SK-N-SH treated with all-trans-retinoic acid at 6 μM for 48 hours (cell line): ENCODE data around the gene TNS1.

Source experiments
- ATAC-seq: fragments of 200-7000 bp; cut with Tn5 transposase; 3 replicates; pipeline ENCODE4 v1.9.1; 2020; ENCODE audit warnings: mild to moderate bottlenecking, moderate library complexity
- ARNTL ChIP-seq: fragments of 450-650 bp; formaldehyde crosslinking; IDR thresholded peaks from 2 replicates; pipeline ENCODE4 v1.5.0; 2020; ENCODE audit warnings: low read depth, mild to moderate bottlenecking, moderate library complexity, borderline replicate concordance
- BACH2 ChIP-seq: fragments of 250-450 bp; sonication (Bioruptor Pico); IDR thresholded peaks from 2 replicates; pipeline ENCODE4 v1.9.0; 2021; ENCODE audit warnings: mild to moderate bottlenecking, borderline replicate concordance
- CSDC2 ChIP-seq: fragments of 250-450 bp; sonication (Bioruptor Pico); IDR thresholded peaks from 2 replicates; pipeline ENCODE4 v1.5.0; 2020; ENCODE audit warnings: mild to moderate bottlenecking, moderate library complexity
- ESRRG ChIP-seq: fragments of 250-450 bp; sonication (Bioruptor Pico); IDR thresholded peaks from 2 replicates; pipeline ENCODE4 v1.6.1; 2021; ENCODE audit warnings: mild to moderate bottlenecking
- GLIS3 ChIP-seq: fragments of 250-450 bp; sonication (Bioruptor Pico); IDR thresholded peaks from 2 replicates; pipeline ENCODE4 v1.5.0; 2020; ENCODE audit warnings: mild to moderate bottlenecking, moderate library complexity
- ISL1 ChIP-seq: fragments of 250-450 bp; sonication (Bioruptor Pico); IDR thresholded peaks from 2 replicates; pipeline ENCODE4 v2.1.2; 2022; ENCODE audit warnings: mild to moderate bottlenecking, moderate library complexity
- OSR1 ChIP-seq: fragments of 250-450 bp; sonication (Bioruptor Pico); IDR thresholded peaks from 2 replicates; pipeline ENCODE4 v1.8.0; 2022; ENCODE audit warnings: moderate library complexity, mild to moderate bottlenecking, inconsistent platforms
- PPARA ChIP-seq: fragments of 250-450 bp; sonication (Bioruptor Pico); IDR thresholded peaks from 2 replicates; pipeline ENCODE4 v1.5.0; 2020; ENCODE audit warnings: mild to moderate bottlenecking, borderline replicate concordance
- RARB ChIP-seq: fragments of 250-450 bp; sonication (Bioruptor Pico); IDR thresholded peaks from 2 replicates; pipeline ENCODE4 v1.8.0; 2021; ENCODE audit warnings: mild to moderate bottlenecking, moderate library complexity
- SNAI2 ChIP-seq: fragments of 250-450 bp; sonication (Bioruptor Pico); IDR thresholded peaks from 2 replicates; pipeline ENCODE4 v1.5.0; 2020; ENCODE audit warnings: mild to moderate bottlenecking, moderate library complexity
- TCF4 ChIP-seq: fragments of 250-450 bp; sonication (Bioruptor Pico); IDR thresholded peaks from 2 replicates; pipeline ENCODE4 v1.8.0; 2021; ENCODE audit warnings: mild to moderate bottlenecking, moderate library complexity, borderline replicate concordance
- TOX ChIP-seq: fragments of 250-450 bp; sonication (Bioruptor Pico); IDR thresholded peaks from 2 replicates; pipeline ENCODE4 v1.8.0; 2021; ENCODE audit warnings: mild to moderate bottlenecking, moderate library complexity, borderline replicate concordance
- ZC3H10 ChIP-seq: fragments of 250-450 bp; sonication (Bioruptor Pico); IDR thresholded peaks from 2 replicates; pipeline ENCODE4 v1.5.1; 2021; ENCODE audit warnings: mild to moderate bottlenecking, moderate library complexity
- ZFP3 ChIP-seq: fragments of 250-450 bp; sonication (Bioruptor Pico); IDR thresholded peaks from 2 replicates; pipeline ENCODE4 v1.5.0; 2020; ENCODE audit warnings: mild to moderate bottlenecking, moderate library complexity
- ZFP30 ChIP-seq: fragments of 450-650 bp; formaldehyde crosslinking; IDR thresholded peaks from 2 replicates; pipeline ENCODE4 v1.5.0; 2022; ENCODE audit warnings: mild to moderate bottlenecking, moderate library complexity
- ZNF565 ChIP-seq: fragments of 450-650 bp; formaldehyde crosslinking; conservative IDR thresholded peaks from 2 replicates; pipeline ENCODE4 v1.5.0; 2020; ENCODE audit warnings: low read depth, mild to moderate bottlenecking, moderate library complexity
- ZNF8 ChIP-seq: fragments of 450-650 bp; formaldehyde crosslinking; IDR thresholded peaks from 2 replicates; pipeline ENCODE4 v1.5.0; 2020; ENCODE audit warnings: mild to moderate bottlenecking, moderate library complexity
- TF ChIP-seq, protein P1 (sequence below): fragments of 250-450 bp; sonication (Bioruptor Pico); IDR thresholded peaks from 2 replicates; pipeline ENCODE4 v1.5.1; 2021; ENCODE audit warnings: mild to moderate bottlenecking, moderate library complexity
- TF ChIP-seq, protein P2 (sequence below): fragments of 250-450 bp; sonication (Bioruptor Pico); IDR thresholded peaks from 2 replicates; pipeline ENCODE4 v1.5.1; 2020; ENCODE audit warnings: low read depth, mild to moderate bottlenecking, moderate library complexity
- TF ChIP-seq, protein P3 (sequence below): fragments of 250-450 bp; sonication (Bioruptor Pico); IDR thresholded peaks from 2 replicates; pipeline ENCODE4 v1.8.0; 2021; ENCODE audit warnings: low read depth, mild to moderate bottlenecking, moderate library complexity, borderline replicate concordance
- TF ChIP-seq, protein P4 (sequence below): fragments of 250-450 bp; sonication (Bioruptor Pico); IDR thresholded peaks from 2 replicates; pipeline ENCODE4 v1.5.0; 2020; ENCODE audit warnings: mild to moderate bottlenecking, moderate library complexity

Gene TNS1

DNA sequence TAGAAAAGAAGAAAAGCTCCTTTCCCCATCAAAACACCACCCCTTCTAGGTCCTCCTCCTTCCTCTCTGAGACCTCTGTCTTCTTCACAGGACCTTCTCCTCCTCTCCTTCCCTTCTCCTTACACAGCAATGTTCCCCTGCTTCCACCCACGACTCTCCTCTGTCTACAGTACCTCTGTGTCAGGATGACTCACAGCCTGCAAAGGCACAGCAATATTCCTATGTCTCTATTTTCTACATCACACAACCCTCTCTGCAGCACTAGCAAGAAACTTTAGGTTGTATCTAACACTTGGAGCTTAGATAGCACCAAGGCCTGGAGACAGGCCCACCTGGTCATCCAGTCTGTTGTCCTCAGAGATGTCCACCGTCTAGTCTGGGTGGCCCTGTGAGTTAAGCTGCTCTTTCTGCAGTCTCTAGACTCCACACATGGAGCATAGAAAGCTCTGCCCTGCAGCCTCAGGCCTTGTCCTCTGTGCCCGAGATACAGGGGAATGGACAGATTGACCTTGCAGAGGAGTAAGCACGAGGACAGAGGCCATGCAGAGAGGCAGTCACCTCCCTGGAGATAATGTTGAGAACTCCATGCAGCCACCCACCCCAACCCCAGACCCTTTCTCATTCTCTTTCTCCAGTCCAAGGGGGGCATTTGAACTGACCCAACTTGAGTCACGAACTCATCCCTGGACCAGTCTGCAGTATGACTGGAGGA is 212.0 kb downstream of the TNS1 start:
- TF ChIP-seq ZFP3 (no peak), ZNF8 (CRISPR knock-in tag) (no peak), GLIS3 (CRISPR knock-in tag) (no peak), ARNTL (no peak), ISL1 (CRISPR knock-in tag) (no peak), ZNF565 (CRISPR knock-in tag) (no peak), ESRRG (no peak), RARB (CRISPR knock-in tag) (no peak), BACH2 (CRISPR knock-in tag) (no peak), TOX (CRISPR knock-in tag) (no peak), ZFP30 (CRISPR knock-in tag) (no peak), PPARA (CRISPR knock-in tag) (no peak)
- TF ChIP-seq, protein P1, sequence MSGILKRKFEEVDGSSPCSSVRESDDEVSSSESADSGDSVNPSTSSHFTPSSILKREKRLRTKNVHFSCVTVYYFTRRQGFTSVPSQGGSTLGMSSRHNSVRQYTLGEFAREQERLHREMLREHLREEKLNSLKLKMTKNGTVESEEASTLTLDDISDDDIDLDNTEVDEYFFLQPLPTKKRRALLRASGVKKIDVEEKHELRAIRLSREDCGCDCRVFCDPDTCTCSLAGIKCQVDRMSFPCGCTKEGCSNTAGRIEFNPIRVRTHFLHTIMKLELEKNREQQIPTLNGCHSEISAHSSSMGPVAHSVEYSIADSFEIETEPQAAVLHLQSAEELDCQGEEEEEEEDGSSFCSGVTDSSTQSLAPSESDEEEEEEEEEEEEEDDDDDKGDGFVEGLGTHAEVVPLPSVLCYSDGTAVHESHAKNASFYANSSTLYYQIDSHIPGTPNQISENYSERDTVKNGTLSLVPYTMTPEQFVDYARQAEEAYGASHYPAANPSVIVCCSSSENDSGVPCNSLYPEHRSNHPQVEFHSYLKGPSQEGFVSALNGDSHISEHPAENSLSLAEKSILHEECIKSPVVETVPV (CRISPR knock-in tag) = no peak
- TF ChIP-seq, protein P2, sequence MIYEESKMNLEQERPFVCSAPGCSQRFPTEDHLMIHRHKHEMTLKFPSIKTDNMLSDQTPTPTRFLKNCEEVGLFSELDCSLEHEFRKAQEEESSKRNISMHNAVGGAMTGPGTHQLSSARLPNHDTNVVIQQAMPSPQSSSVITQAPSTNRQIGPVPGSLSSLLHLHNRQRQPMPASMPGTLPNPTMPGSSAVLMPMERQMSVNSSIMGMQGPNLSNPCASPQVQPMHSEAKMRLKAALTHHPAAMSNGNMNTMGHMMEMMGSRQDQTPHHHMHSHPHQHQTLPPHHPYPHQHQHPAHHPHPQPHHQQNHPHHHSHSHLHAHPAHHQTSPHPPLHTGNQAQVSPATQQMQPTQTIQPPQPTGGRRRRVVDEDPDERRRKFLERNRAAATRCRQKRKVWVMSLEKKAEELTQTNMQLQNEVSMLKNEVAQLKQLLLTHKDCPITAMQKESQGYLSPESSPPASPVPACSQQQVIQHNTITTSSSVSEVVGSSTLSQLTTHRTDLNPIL = no peak
- TF ChIP-seq, protein P3, sequence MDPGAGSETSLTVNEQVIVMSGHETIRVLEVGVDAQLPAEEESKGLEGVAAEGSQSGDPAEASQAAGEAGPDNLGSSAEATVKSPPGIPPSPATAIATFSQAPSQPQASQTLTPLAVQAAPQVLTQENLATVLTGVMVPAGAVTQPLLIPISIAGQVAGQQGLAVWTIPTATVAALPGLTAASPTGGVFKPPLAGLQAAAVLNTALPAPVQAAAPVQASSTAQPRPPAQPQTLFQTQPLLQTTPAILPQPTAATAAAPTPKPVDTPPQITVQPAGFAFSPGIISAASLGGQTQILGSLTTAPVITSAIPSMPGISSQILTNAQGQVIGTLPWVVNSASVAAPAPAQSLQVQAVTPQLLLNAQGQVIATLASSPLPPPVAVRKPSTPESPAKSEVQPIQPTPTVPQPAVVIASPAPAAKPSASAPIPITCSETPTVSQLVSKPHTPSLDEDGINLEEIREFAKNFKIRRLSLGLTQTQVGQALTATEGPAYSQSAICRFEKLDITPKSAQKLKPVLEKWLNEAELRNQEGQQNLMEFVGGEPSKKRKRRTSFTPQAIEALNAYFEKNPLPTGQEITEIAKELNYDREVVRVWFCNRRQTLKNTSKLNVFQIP (CRISPR knock-in tag) = no peak
- peak; percentile 65 for ATAC-seq

DNA sequence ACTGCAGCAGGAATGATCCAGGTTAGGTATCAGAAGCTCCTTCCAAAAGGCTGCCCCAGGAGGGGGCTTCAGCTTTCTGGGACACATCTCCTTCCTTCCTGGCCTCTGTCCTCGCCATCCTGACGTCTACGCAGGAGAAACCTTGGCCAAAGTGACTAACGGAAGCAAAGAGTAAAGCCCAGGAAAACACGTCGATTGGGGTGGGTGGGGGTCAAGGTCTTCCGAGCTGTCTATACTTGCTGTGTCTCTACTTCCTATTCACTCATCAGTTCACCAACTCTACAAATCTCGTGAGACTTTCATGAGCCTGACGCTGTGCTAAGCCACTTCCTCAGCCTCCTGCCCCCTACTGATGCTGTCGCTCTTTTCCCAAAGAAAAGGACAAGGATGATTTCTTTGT is 212.6 kb downstream of the TNS1 start:
- no peak for ATAC-seq
- TF ChIP-seq GLIS3 (CRISPR knock-in tag) (no peak), SNAI2 (CRISPR knock-in tag) (no peak), OSR1 (no peak), PPARA (CRISPR knock-in tag) (no peak), BACH2 (CRISPR knock-in tag) (no peak), RARB (CRISPR knock-in tag) (no peak)

DNA sequence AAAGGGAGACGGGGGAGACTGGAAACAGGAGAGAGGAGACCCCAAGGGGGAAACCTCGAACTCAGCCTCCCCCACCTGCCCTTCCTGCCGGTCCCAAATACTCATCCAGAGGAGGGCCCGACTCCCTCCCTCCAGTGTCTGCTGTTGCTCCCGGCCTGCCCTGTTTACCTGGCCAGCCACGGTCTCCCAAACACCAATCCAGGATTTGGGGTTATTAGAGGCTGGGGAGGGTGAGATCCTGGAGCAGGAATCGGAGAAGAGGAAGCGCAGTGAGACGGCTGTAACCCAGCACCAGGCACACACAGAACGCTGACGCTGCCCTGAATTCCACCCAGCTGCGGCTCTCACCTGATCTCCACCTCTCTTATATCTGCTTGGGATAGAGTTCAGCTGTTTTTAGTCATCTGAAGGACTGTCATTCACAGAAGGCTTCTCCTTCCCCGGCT is 213.0 kb downstream of the TNS1 start:
- no peak for ATAC-seq

More for the DNA sequence above, 213.0 kb downstream of the TNS1 start:
- TF ChIP-seq ZC3H10 (CRISPR knock-in tag) (no peak), ARNTL (no peak), ZFP3 (no peak), CSDC2 (CRISPR knock-in tag) (no peak), TCF4 (CRISPR knock-in tag) (no peak), GLIS3 (CRISPR knock-in tag) (no peak), SNAI2 (CRISPR knock-in tag) (no peak)
- TF ChIP-seq, protein P4, sequence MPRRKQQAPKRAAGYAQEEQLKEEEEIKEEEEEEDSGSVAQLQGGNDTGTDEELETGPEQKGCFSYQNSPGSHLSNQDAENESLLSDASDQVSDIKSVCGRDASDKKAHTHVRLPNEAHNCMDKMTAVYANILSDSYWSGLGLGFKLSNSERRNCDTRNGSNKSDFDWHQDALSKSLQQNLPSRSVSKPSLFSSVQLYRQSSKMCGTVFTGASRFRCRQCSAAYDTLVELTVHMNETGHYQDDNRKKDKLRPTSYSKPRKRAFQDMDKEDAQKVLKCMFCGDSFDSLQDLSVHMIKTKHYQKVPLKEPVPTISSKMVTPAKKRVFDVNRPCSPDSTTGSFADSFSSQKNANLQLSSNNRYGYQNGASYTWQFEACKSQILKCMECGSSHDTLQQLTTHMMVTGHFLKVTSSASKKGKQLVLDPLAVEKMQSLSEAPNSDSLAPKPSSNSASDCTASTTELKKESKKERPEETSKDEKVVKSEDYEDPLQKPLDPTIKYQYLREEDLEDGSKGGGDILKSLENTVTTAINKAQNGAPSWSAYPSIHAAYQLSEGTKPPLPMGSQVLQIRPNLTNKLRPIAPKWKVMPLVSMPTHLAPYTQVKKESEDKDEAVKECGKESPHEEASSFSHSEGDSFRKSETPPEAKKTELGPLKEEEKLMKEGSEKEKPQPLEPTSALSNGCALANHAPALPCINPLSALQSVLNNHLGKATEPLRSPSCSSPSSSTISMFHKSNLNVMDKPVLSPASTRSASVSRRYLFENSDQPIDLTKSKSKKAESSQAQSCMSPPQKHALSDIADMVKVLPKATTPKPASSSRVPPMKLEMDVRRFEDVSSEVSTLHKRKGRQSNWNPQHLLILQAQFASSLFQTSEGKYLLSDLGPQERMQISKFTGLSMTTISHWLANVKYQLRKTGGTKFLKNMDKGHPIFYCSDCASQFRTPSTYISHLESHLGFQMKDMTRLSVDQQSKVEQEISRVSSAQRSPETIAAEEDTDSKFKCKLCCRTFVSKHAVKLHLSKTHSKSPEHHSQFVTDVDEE (CRISPR knock-in tag) = no peak
